Esophagus muscularis mucosa (tissue), 3 donors: ENCODE measurements around the gene STK24.

Experiments
- CTCF ChIP-seq, 3 experiments: fragments of 200-600 bp in 2 of 3; fragments of 450-650 bp in 1 of 3; sonication (generic) in 2 of 3; IDR thresholded peaks; one replicate each; pipeline ENCODE4 v1.5.1; 2017 to 2019; ENCODE audit warnings: antibody characterized with exemption in 3 of 3, mild to moderate bottlenecking in 2 of 3, moderate library complexity in 1 of 3
- POLR2A ChIP-seq: fragments of 450-650 bp; IDR thresholded peaks from one replicate; pipeline ENCODE4 v1.6.1; 2017; ENCODE audit warnings: antibody characterized with exemption, moderate library complexity, mild to moderate bottlenecking, low read depth
- POLR2AphosphoS5 ChIP-seq, 2 donors: sonication (generic); formaldehyde crosslinking; IDR thresholded peaks; one replicate each; pipeline ENCODE4 v1.6.1; 2017; ENCODE audit warnings: antibody characterized with exemption in 2 of 2

GRCh38 chr13:98439126-98439828 is 137.6 kb downstream of the STK24 start:
- TF ChIP-seq CTCF (IDR thresholded peaks at IDR 0.05) (no peak), POLR2A (no peak), POLR2AphosphoS5 (IDR thresholded peaks at IDR 0.05) (no peak)
